Erythroblast (primary cell): ENCODE measurements around the gene FURIN.

Source experiments
- GATA1 ChIP-seq: IDR thresholded peaks from 2 replicates; pipeline ENCODE4 v1.6.1; 2011; ENCODE audit warnings: low read depth, mild to moderate bottlenecking, control low read depth, low read length, moderate library complexity
- POLR2A ChIP-seq: IDR thresholded peaks from 2 replicates; pipeline ENCODE4 v1.6.1; 2011; ENCODE audit warnings: mild to moderate bottlenecking, low read length

DNA sequence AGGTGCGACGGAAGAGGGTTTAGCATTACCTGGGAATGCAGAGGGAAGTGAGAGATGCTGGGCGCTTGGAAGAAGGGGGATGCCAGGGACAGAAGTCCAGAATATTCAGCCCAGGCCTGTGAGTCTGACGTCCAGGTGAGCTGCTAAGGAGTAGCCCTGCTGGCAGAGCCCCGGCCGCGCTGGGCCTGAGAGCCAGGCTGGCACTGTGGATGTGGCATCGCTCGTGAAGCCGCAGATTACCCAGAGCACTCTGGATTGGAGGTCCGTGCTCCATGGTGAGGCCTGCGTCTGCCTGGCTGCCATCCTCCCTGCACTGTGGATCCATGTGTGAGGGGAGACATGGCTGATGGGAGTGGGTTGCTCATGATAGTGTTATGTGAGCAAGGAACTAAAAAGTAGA lies 49.2 kb downstream of the FURIN start:
- TF ChIP-seq POLR2A, result peak; percentile 22
- no peak for TF ChIP-seq GATA1
